DMS79 (cell line): ENCODE results near the gene GLI1.

Experiments
- DNase-seq: peaks from one replicate; lab custom pipeline; 2025; lab: John Stamatoyannopoulos, UW

GLI1 gene

GRCh38 chr12:57461276-57461916 lies 1.8 kb downstream of the GLI1 start:
- DNase-seq: no peak

GRCh38 chr12:57461917-57462250 lies 2.3 kb downstream of the GLI1 start:
- DNase-seq: no peak

GRCh38 chr12:57462251-57462911 lies 2.8 kb downstream of the GLI1 start:
- DNase-seq: peak; percentile 69

- no peak for DNase-seq
These were observed 3.3 kb downstream of the GLI1 start for GRCh38 chr12:57462912-57463253.

DNA sequence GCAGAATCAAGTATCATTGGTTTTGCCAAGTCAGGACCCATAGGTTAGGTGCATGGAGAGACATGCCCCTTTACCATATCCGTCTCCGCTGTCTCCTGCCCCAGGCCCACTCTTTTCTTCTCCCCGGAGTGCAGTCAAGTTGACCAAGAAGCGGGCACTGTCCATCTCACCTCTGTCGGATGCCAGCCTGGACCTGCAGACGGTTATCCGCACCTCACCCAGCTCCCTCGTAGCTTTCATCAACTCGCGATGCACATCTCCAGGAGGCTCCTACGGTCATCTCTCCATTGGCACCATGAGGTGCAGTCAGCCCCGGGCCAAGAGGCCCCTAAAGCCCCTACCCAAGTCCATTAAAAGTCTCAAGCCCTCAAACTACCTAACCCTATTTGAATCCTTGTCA lies 5.0 kb downstream of the GLI1 start:
- no peak for DNase-seq

DNA sequence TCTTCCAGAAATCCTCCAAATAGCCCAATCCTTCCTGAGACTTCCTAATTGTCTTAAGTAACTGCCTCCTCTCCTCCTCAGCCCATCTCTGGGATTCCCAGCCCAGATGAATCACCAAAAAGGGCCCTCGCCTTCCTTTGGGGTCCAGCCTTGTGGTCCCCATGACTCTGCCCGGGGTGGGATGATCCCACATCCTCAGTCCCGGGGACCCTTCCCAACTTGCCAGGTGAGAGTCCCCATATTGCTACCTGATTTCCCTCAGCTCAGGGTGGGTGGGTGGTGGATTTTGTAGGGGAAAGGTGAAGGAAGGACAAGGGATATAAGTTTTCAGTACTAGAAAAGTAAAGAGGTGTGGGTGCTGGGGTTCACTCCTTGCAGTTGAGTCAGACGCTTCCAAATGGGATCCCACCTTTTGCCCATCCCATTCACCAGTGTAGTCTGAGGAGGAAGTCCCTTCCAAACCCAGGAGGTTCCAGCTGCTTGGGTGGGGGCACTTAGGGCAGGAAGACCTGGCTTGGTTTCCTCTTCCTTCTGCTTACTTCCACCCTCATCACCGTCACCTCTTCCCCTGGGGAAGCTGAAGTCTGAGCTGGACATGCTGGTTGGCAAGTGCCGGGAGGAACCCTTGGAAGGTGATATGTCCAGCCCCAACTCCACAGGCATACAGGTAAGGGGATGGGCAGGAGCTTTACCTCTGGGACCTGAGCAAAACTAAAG lies 5.6 kb downstream of the GLI1 start:
- DNase-seq: no peak

- no peak for DNase-seq
These were observed 6.3 kb downstream of the GLI1 start for GRCh38 chr12:57465747-57466505.

GRCh38 chr12:57467212-57467874 lies 7.8 kb downstream of the GLI1 start:
- no peak for DNase-seq

DNA sequence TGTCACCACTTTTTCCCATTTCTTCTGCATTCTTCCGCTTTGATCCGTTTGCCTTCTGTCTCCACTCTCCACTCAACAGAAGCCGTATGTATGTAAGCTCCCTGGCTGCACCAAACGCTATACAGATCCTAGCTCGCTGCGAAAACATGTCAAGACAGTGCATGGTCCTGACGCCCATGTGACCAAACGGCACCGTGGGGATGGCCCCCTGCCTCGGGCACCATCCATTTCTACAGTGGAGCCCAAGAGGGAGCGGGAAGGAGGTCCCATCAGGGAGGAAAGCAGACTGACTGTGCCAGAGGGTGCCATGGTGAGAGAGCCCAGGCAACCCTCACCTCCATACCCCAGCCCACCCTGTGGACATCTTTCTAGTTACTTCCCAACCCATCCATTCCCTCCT lies 8.3 kb downstream of the GLI1 start:
- DNase-seq: no peak

GRCh38 chr12:57469296-57470164 lies 9.9 kb downstream of the GLI1 start:
- no peak for DNase-seq

DNA sequence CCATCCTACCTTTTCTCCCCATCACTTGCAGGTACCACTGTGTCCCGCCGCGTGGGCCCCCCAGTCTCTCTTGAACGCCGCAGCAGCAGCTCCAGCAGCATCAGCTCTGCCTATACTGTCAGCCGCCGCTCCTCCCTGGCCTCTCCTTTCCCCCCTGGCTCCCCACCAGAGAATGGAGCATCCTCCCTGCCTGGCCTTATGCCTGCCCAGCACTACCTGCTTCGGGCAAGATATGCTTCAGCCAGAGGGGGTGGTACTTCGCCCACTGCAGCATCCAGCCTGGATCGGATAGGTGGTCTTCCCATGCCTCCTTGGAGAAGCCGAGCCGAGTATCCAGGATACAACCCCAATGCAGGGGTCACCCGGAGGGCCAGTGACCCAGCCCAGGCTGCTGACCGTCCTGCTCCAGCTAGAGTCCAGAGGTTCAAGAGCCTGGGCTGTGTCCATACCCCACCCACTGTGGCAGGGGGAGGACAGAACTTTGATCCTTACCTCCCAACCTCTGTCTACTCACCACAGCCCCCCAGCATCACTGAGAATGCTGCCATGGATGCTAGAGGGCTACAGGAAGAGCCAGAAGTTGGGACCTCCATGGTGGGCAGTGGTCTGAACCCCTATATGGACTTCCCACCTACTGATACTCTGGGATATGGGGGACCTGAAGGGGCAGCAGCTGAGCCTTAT lies 10.8 kb downstream of the GLI1 start:
- DNase-seq: no peak

- DNase-seq: no peak
These were observed 11.5 kb downstream of the GLI1 start for GRCh38 chr12:57470970-57471656.

- DNase-seq: no peak
These were observed 12.1 kb downstream of the GLI1 start for GRCh38 chr12:57471661-57472060.

- DNase-seq: no peak
These were observed 12.8 kb downstream of the GLI1 start for GRCh38 chr12:57472391-57472790.

GRCh38 chr12:57473392-57473791 lies 13.8 kb downstream of the GLI1 start:
- DNase-seq: no peak

DNA sequence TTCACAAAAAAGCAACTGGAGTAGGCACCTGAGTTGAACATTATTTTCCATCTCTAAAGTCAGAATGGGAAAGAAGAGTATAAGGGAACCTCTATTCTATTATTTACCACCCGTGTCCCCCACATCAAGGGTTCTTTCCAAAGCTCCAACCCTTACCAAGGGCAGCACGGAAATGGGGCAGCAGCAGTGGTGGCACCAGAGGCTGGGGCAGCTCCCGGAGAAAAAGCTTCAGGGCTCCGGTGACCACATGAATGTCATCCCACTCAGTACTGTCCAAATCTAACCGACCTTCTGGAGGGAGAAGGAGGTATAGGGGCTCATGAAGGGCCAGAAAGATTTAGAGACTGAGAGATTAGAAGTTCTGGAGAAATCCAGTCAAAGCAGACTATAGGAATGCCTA lies 14.3 kb downstream of the GLI1 start:
- no peak for DNase-seq

- DNase-seq: no peak
These were observed 14.8 kb downstream of the GLI1 start for GRCh38 chr12:57474430-57474829.

DNA sequence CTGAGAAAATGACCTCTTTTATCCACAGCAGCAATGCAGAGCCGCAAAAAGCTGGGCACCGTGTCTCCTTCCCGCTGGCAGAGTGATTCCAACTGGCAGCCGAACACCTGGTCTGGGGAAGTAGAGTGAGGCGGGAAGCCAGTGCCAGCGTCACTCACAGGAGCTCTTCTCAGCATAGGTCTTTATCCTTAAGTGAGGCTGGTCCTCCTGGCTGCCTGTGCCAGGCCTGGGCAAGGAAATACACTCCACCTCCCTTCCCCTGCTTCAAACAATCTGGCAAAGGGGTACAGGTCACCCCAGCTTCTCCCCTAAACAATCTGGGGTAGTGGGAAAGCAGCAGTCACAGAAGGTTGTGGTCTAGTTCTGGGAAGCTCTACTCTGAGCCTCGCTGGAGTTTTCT lies 15.3 kb downstream of the GLI1 start:
- no peak for DNase-seq

- no peak for DNase-seq
These were observed 15.9 kb downstream of the GLI1 start for GRCh38 chr12:57475271-57476161.
